NCI-H510A treated with DMSO at 0.1 percent for 48 hours (cell line): ENCODE measurements around the gene PLB1.

Experiments
- DNase-seq: peaks from one replicate; lab custom pipeline; 2025; lab: John Stamatoyannopoulos, UW

The PLB1 gene

GRCh38 chr2:28613633-28614501 lies 118.0 kb downstream of the PLB1 start:
- no peak for DNase-seq

GRCh38 chr2:28615706-28616105 lies 119.8 kb downstream of the PLB1 start:
- no peak for DNase-seq

GRCh38 chr2:28616396-28616999 lies 120.6 kb downstream of the PLB1 start:
- no peak for DNase-seq

GRCh38 chr2:28617502-28618184 lies 121.8 kb downstream of the PLB1 start:
- DNase-seq, result no peak

- no peak for DNase-seq
These were observed 122.6 kb downstream of the PLB1 start for GRCh38 chr2:28618221-28619141.

GRCh38 chr2:28619213-28620196 lies 123.6 kb downstream of the PLB1 start:
- no peak for DNase-seq

GRCh38 chr2:28620291-28620793 lies 124.5 kb downstream of the PLB1 start:
- no peak for DNase-seq

GRCh38 chr2:28620801-28621171 lies 124.9 kb downstream of the PLB1 start:
- DNase-seq, result no peak

- DNase-seq, result peak; percentile 70
These were observed 125.6 kb downstream of the PLB1 start for GRCh38 chr2:28621172-28622100.

GRCh38 chr2:28622101-28622499 lies 126.2 kb downstream of the PLB1 start:
- DNase-seq, result no peak

- DNase-seq, result no peak
These were observed 127.9 kb downstream of the PLB1 start for GRCh38 chr2:28623582-28624405.

- no peak for DNase-seq
These were observed 128.6 kb downstream of the PLB1 start for GRCh38 chr2:28624436-28624792.

GRCh38 chr2:28624793-28625701 lies 129.2 kb downstream of the PLB1 start:
- DNase-seq, result peak; percentile 7

- DNase-seq, result no peak
These were observed 130.5 kb downstream of the PLB1 start for GRCh38 chr2:28626376-28626775.

GRCh38 chr2:28626891-28627421 lies 131.1 kb downstream of the PLB1 start:
- DNase-seq, result no peak

- no peak for DNase-seq
These were observed 132.0 kb downstream of the PLB1 start for GRCh38 chr2:28627722-28628480.
